GM10248 (cell line): Measurements from ENCODE around the gene LYZL6.
"Not testable (repeated sequence)": the region's sequence is repeated elsewhere in the genome, so short reads cannot be mapped to it uniquely, and the experiment has no call there.

Experiments used
- CTCF ChIA-PET: fragments of 300-600 bp; sonication (Branson Sonifier 250); formaldehyde crosslinking; extraction: SDS; loops from one replicate; lab custom pipeline; 2021; ENCODE audit warnings: antibody characterized with exemption; lab: Yijun Ruan, JAX
- POLR2A ChIA-PET: fragments of 350-650 bp; sonication (Branson Sonifier 250); formaldehyde crosslinking; extraction: SDS; loops from one replicate; lab custom pipeline; 2020; ENCODE audit warnings: antibody characterized with exemption; lab: Yijun Ruan, JAX
- DNase-seq: peaks from one replicate; pipeline ENCODE4 v3.0.0; 2012; ENCODE audit errors: extremely low spot score
- CTCF ChIP-seq: IDR thresholded peaks from 2 replicates; pipeline ENCODE4 v1.5.1; 2012; ENCODE audit warnings: mild to moderate bottlenecking, low read depth; ENCODE audit errors: extremely low read depth, missing control alignments, control extremely low read depth

Gene LYZL6

DNA sequence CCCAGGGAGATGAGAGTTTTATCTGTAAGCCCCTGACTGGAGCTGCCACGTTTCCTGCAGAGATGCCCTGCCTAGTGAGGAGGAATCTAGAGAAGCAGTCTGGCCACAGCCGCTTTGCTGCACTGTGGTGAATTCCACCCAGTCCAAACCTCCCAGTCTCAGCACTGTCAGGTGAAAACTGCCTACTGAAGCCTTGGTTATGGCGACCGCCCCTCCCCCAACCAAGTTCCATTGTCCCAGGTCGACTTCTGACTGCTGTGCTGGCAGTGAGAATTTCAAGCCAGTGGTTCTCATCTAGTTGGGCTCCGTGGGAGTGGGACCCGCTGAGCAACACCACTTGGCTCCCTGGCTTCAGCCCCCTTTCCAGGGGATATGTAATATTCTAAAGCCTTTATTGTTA is 10.2 kb upstream of the LYZL6 start:
- no peak for DNase-seq

DNA sequence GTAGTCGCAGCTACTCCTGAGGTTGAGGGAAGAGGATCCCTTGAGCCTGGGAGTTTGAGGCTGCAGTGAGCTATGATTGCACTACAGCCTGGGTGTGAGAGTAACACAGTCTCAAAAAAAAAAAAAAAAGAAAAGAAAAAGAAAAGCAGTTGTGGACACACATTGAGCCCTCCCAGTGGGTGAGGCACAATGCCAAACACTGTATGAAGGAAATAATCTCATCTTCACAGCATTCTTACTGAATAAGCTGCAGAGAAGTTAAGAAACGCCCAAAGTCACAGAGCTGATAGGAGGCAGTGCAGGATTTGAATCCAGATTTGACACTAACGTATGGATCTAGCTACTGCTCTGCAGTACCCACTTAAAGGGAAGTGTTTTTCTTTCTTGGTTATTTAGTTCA is 5.9 kb upstream of the LYZL6 start:
- ChIA-PET CTCF (interaction anchor here (0.8 to 2.5 kb wide), 4 partner anchors 10 to 199 kb away, joined by 3 to 11 read pairs (median 8); no protein-coding TSS in a partner anchor), POLR2A (no interaction called here)
- no peak for DNase-seq
- no peak for TF ChIP-seq CTCF

More for the DNA sequence above, 10.2 kb upstream of the LYZL6 start:
- TF ChIP-seq CTCF, result no peak
- ChIA-PET POLR2A (no interaction called here), CTCF (no interaction called here)

DNA sequence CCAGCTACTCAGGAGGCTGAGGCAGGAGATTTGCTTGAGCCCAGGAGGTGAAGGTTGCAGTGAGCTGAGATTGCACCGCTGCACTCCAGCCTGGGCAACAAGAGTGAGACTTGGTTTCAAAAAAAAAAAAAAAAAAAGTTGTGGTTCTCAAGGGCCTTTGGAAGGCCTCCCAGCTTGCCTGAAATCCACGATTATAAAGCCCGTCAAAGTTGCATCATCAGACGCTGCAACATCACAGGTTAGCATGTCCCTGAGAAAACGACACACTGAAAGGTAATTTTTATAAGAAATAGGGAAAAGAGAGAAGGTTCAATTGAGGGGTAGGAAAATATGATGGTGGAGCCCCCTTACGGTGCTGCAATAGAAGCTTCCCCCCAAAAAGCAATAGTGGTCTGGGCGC is 4.6 kb upstream of the LYZL6 start:
- ChIA-PET CTCF (interaction anchor here (1.0 to 2.5 kb wide), 7 partner anchors 11 to 201 kb away, joined by 3 to 11 read pairs (median 6); partner anchors contain the start of gene RDM1), POLR2A (no interaction called here)
- TF ChIP-seq CTCF, result no peak
- DNase-seq, result no peak

GRCh38 chr17:35947156-35947585 is 3.7 kb upstream of the LYZL6 start:
- POLR2A ChIA-PET, result no interaction called here
- CTCF ChIA-PET, result interaction anchor here (0.7 to 2.5 kb wide), 10 partner anchors 10 to 202 kb away, joined by 3 to 11 read pairs (median 4); partner anchors contain the start of gene RDM1
- DNase-seq, result peak; percentile 60
- TF ChIP-seq CTCF, result peak; percentile 90

DNA sequence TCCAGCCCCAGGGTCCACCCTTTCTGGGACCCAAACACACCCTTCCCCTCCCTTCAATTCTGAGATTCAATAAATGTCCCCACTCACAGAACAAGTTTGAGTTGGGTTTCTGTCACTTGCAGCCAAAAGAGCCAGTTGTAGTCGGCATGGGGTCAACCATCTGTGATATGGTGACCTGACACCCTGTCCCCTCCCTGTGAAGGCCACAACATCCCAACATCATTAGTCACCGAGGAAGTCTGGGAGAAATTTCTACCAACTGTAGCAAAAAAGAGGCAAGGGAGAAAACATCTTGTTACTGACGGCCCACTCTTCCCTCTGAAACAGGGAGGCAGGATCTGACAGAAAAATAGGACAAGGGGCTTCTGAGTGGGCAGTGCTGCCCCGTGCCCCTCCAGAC is 638 bp upstream of the LYZL6 start:
- CTCF ChIA-PET, result interaction anchor here (1.4 kb wide), 1 partner anchor 94 kb away, joined by 3 read pairs; no protein-coding TSS in a partner anchor
- POLR2A ChIA-PET, result no interaction called here
- DNase-seq, result no peak
- TF ChIP-seq CTCF, result no peak

- no peak for TF ChIP-seq CTCF
- CTCF ChIA-PET, result interaction anchor here (0.8 to 1.4 kb wide), 3 partner anchors 12 to 93 kb away, joined by 3 to 5 read pairs (median 3); partner anchors contain the start of gene RDM1
- POLR2A ChIA-PET, result no interaction called here
- no peak for DNase-seq
Measured at GRCh38 chr17:35942588-35943186, 826 bp downstream of the LYZL6 start.

GRCh38 chr17:35938492-35938891 is 5.0 kb downstream of the LYZL6 start:
- DNase-seq, POLR2A ChIA-PET: not testable (repeated sequence)
- CTCF ChIA-PET, result interaction anchor here (2.0 kb wide), 1 partner anchor 11 kb away, joined by 6 read pairs; no protein-coding TSS in a partner anchor
